NCI-H1694 (cell line): Measurements from ENCODE around the gene EFCC1.

Experiments used
- DNase-seq: peaks from one replicate; lab custom pipeline; 2025; lab: John Stamatoyannopoulos, UW

Gene EFCC1

GRCh38 chr3:129001101-129001805 is at the start of gene EFCC1:
Gene EFCC1, plus strand, starts transcription at chr3:129001304. Its CDS starts 325 bp downstream, at chr3:129001629.
- DNase-seq = no peak

- no peak for DNase-seq
Measured at GRCh38 chr3:128956440-128956839, 44.7 kb upstream of the EFCC1 start.

GRCh38 chr3:128965280-128965679 is 35.8 kb upstream of the EFCC1 start:
- no peak for DNase-seq

GRCh38 chr3:128965818-128966217 is 35.3 kb upstream of the EFCC1 start:
- no peak for DNase-seq

GRCh38 chr3:128967748-128968355 is 33.3 kb upstream of the EFCC1 start:
- no peak for DNase-seq

GRCh38 chr3:128969993-128970739 is 30.9 kb upstream of the EFCC1 start:
- DNase-seq = peak; percentile 23

GRCh38 chr3:128970740-128971047 is 30.4 kb upstream of the EFCC1 start:
- no peak for DNase-seq

GRCh38 chr3:128971421-128972100 is 29.5 kb upstream of the EFCC1 start:
- DNase-seq = peak; percentile 5

GRCh38 chr3:128973988-128974564 is 27.0 kb upstream of the EFCC1 start:
- no peak for DNase-seq

- DNase-seq = no peak
Measured at GRCh38 chr3:128975276-128975675, 25.8 kb upstream of the EFCC1 start.

GRCh38 chr3:128983293-128984069 is 17.6 kb upstream of the EFCC1 start:
- no peak for DNase-seq

GRCh38 chr3:128984596-128984995 is 16.5 kb upstream of the EFCC1 start:
- no peak for DNase-seq

- DNase-seq = no peak
Measured at GRCh38 chr3:128987302-128988100, 13.6 kb upstream of the EFCC1 start.

GRCh38 chr3:128988286-128988685 is 12.8 kb upstream of the EFCC1 start:
- DNase-seq = no peak

- DNase-seq = no peak
Measured at GRCh38 chr3:128991355-128991895, 9.7 kb upstream of the EFCC1 start.

GRCh38 chr3:128992926-128993460 is 8.1 kb upstream of the EFCC1 start:
- DNase-seq = no peak

GRCh38 chr3:128993461-128994172 is 7.5 kb upstream of the EFCC1 start, which contains the start of gene CFAP92:
Gene CFAP92, minus strand, starts transcription at chr3:128994076. Its CDS starts 772 bp downstream, at chr3:128993304.
- no peak for DNase-seq

- peak; percentile 51 for DNase-seq
Measured at GRCh38 chr3:128994173-128994512, 7.0 kb upstream of the EFCC1 start.
